Measurements from ENCODE around the gene EYA2. TPM values are rescaled to one million over a fixed set of nuclear protein-coding genes. Genes with fewer than 3 reads are reported as not detected.
"Not testable (repeated sequence)": the region's sequence is repeated elsewhere in the genome, so short reads cannot be mapped to it uniquely, and the experiment has no call there.

Gene EYA2
- total and polyA plus RNA-seq, 12 donors, result 0.54 to 2.2 (median 1.4) TPM

DNA sequence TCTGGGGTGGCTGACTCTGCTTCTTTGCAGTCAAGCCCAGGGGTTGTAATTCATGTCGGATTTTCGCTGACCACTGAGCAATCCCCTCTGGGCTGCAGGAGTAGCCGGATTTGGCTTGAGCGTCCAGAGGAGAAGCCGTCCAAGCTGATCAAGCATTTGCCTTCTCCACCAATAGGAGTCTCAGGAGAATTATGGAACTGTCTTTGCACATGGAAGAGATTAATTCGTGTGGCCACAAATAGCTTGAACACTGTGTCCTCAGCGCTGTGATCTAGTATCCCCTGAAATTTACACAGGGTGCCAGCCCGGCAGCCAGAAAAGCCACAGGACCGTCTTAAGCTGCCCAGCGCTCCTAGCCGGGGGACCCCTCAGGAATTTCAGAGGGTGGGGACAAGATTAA, 37.1 kb downstream of the EYA2 start:
- no peaks in the 10 kb centered on the region for H3K9me3 ChIP-seq (replicated peaks in 1 of 3)
- H3K27me3 ChIP-seq, result no peaks in the 10 kb centered on the region
- intact Hi-C loops (cut with DNase I), result no loop called here
- peak overlapping the region in 1 of 5 donors; percentile 13 for H3K27ac ChIP-seq
- no peak for DNase-seq
- H3K4me3 ChIP-seq, result no peak overlapping the region
- no peaks in the 10 kb centered on the region for H3K36me3 ChIP-seq (replicated peaks in 1 of 2)
- no peak for TF ChIP-seq POLR2A (IDR thresholded peaks at IDR 0.05)
- H3K4me1 ChIP-seq (replicated peaks in 1 of 2), result no peaks in the 10 kb centered on the region
- WGBS, 4 donors, result 59 to 73% (median 69%) methylated on average over 10 to 11 of the region's 11 CpGs

DNA sequence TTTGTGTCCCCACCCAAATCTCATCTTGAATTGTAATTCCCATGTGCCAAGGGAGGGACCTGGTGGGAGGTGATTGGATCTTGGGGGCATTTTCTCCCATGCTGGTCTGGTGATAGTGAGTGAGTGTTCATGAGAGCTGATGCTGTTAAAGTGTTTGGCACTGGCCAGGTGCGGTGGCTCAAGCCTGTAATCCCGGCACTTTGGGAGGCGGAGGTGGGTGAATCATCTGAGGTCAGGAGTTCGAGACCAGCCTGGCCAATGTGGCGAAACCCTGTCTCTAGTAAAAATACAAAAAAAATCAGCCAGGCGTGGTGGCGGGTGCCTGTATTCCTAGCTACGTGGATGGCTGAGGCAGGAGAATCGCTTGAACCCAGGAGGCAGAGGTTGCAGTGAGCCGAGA, 37.8 kb downstream of the EYA2 start:
- intact Hi-C loops (cut with DNase I); H3K27me3 ChIP-seq; DNase-seq; H3K9me3 ChIP-seq (replicated peaks in 1 of 3); H3K4me3 ChIP-seq; H3K36me3 ChIP-seq (replicated peaks in 1 of 2); H3K4me1 ChIP-seq (replicated peaks in 1 of 2): not testable (repeated sequence)
- WGBS, 4 donors, result 80 to 92% (median 86%) methylated on average over 10 of the region's 10 CpGs
- H3K27ac ChIP-seq, result peak overlapping the region in 1 of 5 donors; percentile 13

DNA sequence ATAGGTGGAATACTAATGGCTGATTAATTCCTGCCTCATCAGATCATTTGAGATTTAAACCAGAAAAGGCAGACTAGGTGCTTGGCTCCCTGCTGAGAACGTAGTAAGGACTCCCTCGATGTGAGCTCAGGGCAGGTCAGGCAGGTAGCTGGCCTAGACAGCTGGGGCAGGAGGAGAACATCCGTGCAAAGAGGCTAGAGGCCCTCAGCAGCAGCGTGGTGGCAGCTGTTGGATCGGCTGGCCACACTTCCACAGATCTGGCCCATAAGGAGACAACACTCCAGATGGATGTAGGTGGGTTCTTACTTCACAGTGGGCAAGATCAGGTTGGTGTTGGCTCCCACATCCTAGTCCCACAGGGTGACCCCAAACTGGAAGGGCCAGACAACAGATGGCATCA, 38.5 kb downstream of the EYA2 start:
- Histone ChIP-seq H3K27me3 (no peaks in the 10 kb centered on the region), H3K4me3 (no peak overlapping the region), H3K27ac (no peak overlapping the region), H3K9me3 (replicated peaks in 1 of 3) (no peaks in the 10 kb centered on the region), H3K36me3 (replicated peaks in 1 of 2) (no peaks in the 10 kb centered on the region), H3K4me1 (replicated peaks in 1 of 2) (no peaks in the 10 kb centered on the region)
- TF ChIP-seq, protein P1, sequence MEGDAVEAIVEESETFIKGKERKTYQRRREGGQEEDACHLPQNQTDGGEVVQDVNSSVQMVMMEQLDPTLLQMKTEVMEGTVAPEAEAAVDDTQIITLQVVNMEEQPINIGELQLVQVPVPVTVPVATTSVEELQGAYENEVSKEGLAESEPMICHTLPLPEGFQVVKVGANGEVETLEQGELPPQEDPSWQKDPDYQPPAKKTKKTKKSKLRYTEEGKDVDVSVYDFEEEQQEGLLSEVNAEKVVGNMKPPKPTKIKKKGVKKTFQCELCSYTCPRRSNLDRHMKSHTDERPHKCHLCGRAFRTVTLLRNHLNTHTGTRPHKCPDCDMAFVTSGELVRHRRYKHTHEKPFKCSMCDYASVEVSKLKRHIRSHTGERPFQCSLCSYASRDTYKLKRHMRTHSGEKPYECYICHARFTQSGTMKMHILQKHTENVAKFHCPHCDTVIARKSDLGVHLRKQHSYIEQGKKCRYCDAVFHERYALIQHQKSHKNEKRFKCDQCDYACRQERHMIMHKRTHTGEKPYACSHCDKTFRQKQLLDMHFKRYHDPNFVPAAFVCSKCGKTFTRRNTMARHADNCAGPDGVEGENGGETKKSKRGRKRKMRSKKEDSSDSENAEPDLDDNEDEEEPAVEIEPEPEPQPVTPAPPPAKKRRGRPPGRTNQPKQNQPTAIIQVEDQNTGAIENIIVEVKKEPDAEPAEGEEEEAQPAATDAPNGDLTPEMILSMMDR (IDR thresholded peaks at IDR 0.05), result no peak
- TF ChIP-seq POLR2A (IDR thresholded peaks at IDR 0.05), result no peak
- DNase-seq, result no peak
- WGBS, 4 donors, result 67 to 86% (median 81%) methylated on average over 5 of the region's 5 CpGs
- intact Hi-C loops (cut with DNase I), result no loop called here

DNA sequence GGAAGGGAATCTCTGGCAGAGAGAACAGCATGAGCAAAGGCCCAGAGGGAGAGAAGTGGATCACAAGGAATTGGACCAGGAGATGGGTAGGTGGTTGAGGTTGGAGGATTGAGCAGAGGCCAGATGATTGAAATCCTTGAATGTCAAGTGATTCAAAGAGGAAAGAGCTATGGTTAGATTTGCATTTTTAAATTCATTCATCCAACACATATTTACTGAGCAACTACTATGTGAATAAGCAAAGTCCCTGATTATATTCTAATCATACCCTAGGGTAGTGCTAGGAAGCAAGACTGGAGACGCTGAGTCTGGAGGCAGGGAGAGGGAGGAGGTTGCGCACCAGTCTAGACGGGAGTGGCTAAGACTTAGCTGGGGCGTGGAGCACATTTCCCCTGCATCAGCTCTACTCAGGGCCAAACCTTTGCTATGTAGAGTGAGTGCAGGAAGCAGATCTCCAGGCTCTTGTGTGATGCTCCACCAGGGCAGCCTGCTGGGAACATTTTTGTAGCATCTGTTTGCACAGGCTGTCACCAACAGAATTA, 40.2 kb downstream of the EYA2 start:
- intact Hi-C loops (cut with DNase I), result no loop called here
- no peak overlapping the region for H3K4me3 ChIP-seq
- no peak overlapping the region for H3K27ac ChIP-seq
- H3K27me3 ChIP-seq, result no peaks in the 10 kb centered on the region
- 73 to 96% (median 79%) methylated on average over 4 of the region's 4 CpGs for WGBS, 4 donors
- no peak for DNase-seq
- H3K36me3 ChIP-seq (replicated peaks in 1 of 2), result no peaks in the 10 kb centered on the region
- no peaks in the 10 kb centered on the region for H3K4me1 ChIP-seq (replicated peaks in 1 of 2)
- no peaks in the 10 kb centered on the region for H3K9me3 ChIP-seq (replicated peaks in 1 of 3)
- TF ChIP-seq, protein P1 (IDR thresholded peaks at IDR 0.05), result no peak
- no peak for TF ChIP-seq POLR2A (IDR thresholded peaks at IDR 0.05)

DNA sequence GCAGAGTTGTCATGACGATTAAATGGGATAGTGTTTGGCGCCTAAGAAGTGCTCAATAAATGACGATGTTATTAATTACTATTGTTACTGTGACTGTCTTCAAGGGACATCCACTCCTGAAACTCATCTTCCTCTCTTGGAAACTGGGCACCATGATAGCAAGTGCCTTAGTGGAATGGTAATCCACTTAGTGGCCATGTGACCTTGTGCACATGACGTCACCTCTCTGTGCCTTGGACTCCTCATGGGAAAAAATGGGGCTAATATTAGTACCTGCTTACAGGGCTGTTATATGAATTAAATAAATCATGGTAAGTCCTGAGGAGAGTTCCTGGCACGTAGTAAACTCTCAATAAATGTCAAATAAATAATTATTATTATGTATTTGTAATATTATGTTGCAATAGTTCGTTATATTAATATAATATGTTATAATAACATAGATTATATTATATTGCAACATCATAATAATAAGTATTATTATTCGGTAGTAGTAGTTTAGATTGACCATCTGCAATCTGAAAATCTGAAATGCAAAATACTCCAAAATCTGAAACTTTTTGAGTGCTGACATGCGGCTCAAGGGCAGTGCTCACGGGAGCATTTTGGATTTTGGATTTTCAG, 40.9 kb downstream of the EYA2 start:
- no peak for DNase-seq
- Histone ChIP-seq H3K27ac (no peak overlapping the region), H3K27me3 (no peaks in the 10 kb centered on the region), H3K9me3 (replicated peaks in 1 of 3) (no peaks in the 10 kb centered on the region), H3K36me3 (replicated peaks in 1 of 2) (no peaks in the 10 kb centered on the region), H3K4me1 (replicated peaks in 1 of 2) (no peaks in the 10 kb centered on the region), H3K4me3 (no peak overlapping the region)
- TF ChIP-seq, protein P1 (IDR thresholded peaks at IDR 0.05), result no peak
- WGBS, 4 donors, result 81 to 86% (median 84%) methylated on average over 9 of the region's 9 CpGs
- intact Hi-C loops (cut with DNase I), result no loop called here

Data from adrenal gland (tissue), 12 donors.